ENCODE data around the gene HEXD. TPM values are rescaled to one million over a fixed set of nuclear protein-coding genes. Genes with fewer than 3 reads are reported as not detected.
"Not testable (repeated sequence)": the region's sequence is repeated elsewhere in the genome, so short reads cannot be mapped to it uniquely, and the experiment has no call there.

HEXD gene
- total RNA-seq, 2 experiments from 2014 or later, result 65.5 to 70.2 TPM

- no peaks in the 10 kb centered on the region for H3K27me3 Mint-ChIP-seq
- peak within 1 kb of the TSS; percentile 93 for H3K27ac Mint-ChIP-seq
- DNase-seq, result peak; percentile 98
- H3K36me3 Mint-ChIP-seq (ENCODE audit: low read depth), result peaks cover 44% of the 10 kb centered on the region
- H3K9me3 Mint-ChIP-seq, result peaks cover 5% of the 10 kb centered on the region
- peak within 1 kb of the TSS; percentile 94 for H3K4me3 Mint-ChIP-seq
- ChIA-PET POLR2A (interaction anchor here (1.0 kb wide), 1 partner anchor 12 kb away, joined by 3 read pairs; no protein-coding TSS in a partner anchor), CTCF (no interaction called here)
- H3K4me1 Mint-ChIP-seq, result peaks cover 43% of the 10 kb centered on the region
These were observed 40.2 kb downstream of the HEXD start, which contains the start of gene NARF for GRCh38 chr17:82458179-82458884. TSS of gene NARF (plus strand) at chr17:82458741. CDS start at chr17:82458804, 63 bp downstream.

DNA sequence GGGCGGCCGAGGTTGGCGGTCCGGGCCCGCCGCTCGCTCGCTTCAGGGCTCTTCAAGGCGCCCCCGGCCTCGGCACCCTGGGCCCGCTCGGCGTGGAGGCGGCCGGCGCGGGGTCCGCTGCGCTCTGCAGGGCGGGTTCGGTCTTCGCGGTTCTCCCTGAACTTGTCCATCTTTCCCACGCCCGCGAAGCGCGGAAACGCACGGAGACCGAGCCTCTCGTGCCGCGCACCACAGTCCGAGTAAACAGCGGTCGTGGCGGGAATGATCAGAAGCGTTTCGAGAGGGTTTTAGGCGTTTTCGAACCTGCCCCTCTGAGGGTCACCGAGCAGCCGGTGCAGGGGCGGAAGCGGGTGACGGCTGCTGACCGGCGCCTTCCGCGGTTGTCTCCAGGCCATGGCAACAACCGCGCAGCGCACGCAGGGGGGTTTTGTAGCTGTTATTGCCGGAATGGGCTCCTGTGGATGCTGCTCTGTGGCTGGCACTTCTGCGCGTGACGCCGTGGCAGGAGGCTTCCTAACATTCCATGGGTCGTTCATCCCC is 40.8 kb downstream of the HEXD start:
- Mint-ChIP-seq H3K27ac (peak overlapping the region; percentile 86), H3K27me3 (no peaks in the 10 kb centered on the region), H3K4me3 (peak overlapping the region; percentile 94), H3K4me1 (peaks cover 49% of the 10 kb centered on the region), H3K9me3 (peaks cover 5% of the 10 kb centered on the region), H3K36me3 (ENCODE audit: low read depth) (peaks cover 46% of the 10 kb centered on the region)
- ChIA-PET CTCF (no interaction called here), POLR2A (no interaction called here)
- peak; percentile 47 for DNase-seq

DNA sequence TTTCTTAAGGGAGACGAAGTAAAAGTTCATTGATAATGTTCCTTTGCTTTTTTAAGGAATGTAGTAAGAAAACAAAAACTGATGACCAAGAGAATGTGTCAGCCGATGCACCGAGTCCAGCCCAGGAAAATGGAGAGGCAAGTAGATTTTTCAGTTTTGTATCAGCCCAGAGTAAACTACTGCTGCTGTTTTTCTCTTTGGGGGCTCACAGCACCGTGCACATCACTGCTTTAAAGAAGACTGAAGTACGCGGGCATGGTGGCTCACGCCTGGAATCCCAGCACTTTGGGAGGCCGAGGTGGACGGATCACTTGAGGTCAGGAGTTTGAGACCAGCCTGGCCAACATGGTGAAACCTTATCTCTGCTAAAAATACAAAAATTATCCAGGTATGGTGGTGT is 41.8 kb downstream of the HEXD start:
- peaks cover 59% of the 10 kb centered on the region for H3K4me1 Mint-ChIP-seq
- POLR2A ChIA-PET, result not testable (repeated sequence)

GRCh38 chr17:82461827-82462524 is 43.8 kb downstream of the HEXD start:
- Mint-ChIP-seq H3K36me3 (ENCODE audit: low read depth) (peaks cover 65% of the 10 kb centered on the region), H3K27ac (no peak overlapping the region), H3K27me3 (no peaks in the 10 kb centered on the region), H3K4me3 (peak overlapping the region; percentile 6), H3K4me1 (peaks cover 60% of the 10 kb centered on the region), H3K9me3 (no peaks in the 10 kb centered on the region)
- CTCF ChIA-PET, result no interaction called here
- POLR2A ChIA-PET, result no interaction called here
- DNase-seq, result no peak

More for the DNA sequence above, 41.8 kb downstream of the HEXD start:
- H3K9me3 Mint-ChIP-seq, DNase-seq, H3K27ac Mint-ChIP-seq, H3K27me3 Mint-ChIP-seq: not testable (repeated sequence)
- peaks cover 51% of the 10 kb centered on the region for H3K36me3 Mint-ChIP-seq (ENCODE audit: low read depth)
- peak overlapping the region; percentile 94 for H3K4me3 Mint-ChIP-seq
- CTCF ChIA-PET, result interaction anchor here (1.0 to 1.3 kb wide), 2 partner anchors 14 to 36 kb away, joined by 3 to 7 read pairs; no protein-coding TSS in a partner anchor

GRCh38 chr17:82463391-82463790 is 45.2 kb downstream of the HEXD start:
- Mint-ChIP-seq H3K4me1 (peaks cover 49% of the 10 kb centered on the region), H3K4me3 (no peak overlapping the region), H3K27me3 (no peaks in the 10 kb centered on the region), H3K9me3 (no peaks in the 10 kb centered on the region), H3K36me3 (ENCODE audit: low read depth) (peaks cover 64% of the 10 kb centered on the region), H3K27ac (no peak overlapping the region)
- CTCF ChIA-PET, result interaction anchor here (0.7 kb wide), 1 partner anchor 32 kb away, joined by 3 read pairs; no protein-coding TSS in a partner anchor
- DNase-seq, result no peak
- POLR2A ChIA-PET, result interaction anchor here (0.7 kb wide), 1 partner anchor 12 kb away, joined by 3 read pairs; no protein-coding TSS in a partner anchor

DNA sequence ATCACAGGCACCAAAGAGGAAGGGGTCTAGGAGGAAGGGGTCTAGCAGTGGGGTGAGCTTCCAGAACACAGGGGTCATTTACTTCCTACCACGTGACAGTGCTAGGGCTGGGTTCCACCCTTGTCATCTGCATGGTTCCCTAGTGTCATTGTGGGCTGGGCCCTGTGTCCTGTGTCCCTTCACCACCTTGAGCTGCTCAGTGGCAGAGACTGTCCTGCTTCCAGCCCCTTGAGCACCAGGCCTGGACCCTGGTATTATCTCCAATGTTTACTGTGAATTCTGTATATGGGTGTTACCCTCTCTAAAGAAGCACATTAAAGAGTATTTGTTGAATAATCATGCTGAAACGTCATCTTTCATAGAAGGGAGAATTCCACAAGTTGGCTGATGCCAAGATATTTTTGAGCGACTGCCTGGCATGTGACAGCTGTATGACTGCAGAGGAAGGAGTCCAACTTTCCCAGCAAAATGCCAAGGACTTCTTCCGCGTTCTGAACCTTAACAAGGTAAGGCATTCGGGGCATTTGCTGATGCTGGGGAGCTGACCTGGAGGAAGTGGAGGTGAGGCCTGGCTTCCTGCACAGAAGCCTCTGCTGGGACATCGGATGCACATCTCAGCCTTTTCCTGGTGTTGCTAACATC is 45.9 kb downstream of the HEXD start:
- H3K36me3 Mint-ChIP-seq (ENCODE audit: low read depth), result peaks cover 71% of the 10 kb centered on the region
- CTCF ChIA-PET, result interaction anchor here (0.5 kb wide), 1 partner anchor 637 kb away, joined by 4 read pairs; no protein-coding TSS in a partner anchor
- DNase-seq, result no peak
- POLR2A ChIA-PET, result no interaction called here
- no peaks in the 10 kb centered on the region for H3K9me3 Mint-ChIP-seq
- H3K4me3 Mint-ChIP-seq, result no peak overlapping the region
- peaks cover 51% of the 10 kb centered on the region for H3K4me1 Mint-ChIP-seq
- H3K27ac Mint-ChIP-seq, result no peak overlapping the region
- no peaks in the 10 kb centered on the region for H3K27me3 Mint-ChIP-seq

GRCh38 chr17:82464567-82464929 is 46.4 kb downstream of the HEXD start:
- no peak for DNase-seq
- CTCF ChIA-PET, result interaction anchor here (0.5 kb wide), 1 partner anchor 637 kb away, joined by 4 read pairs; no protein-coding TSS in a partner anchor
- POLR2A ChIA-PET, result no interaction called here
- no peak overlapping the region for H3K27ac Mint-ChIP-seq
- H3K4me1 Mint-ChIP-seq, result peaks cover 46% of the 10 kb centered on the region
- H3K9me3 Mint-ChIP-seq, result no peaks in the 10 kb centered on the region
- H3K4me3 Mint-ChIP-seq, result no peak overlapping the region
- H3K36me3 Mint-ChIP-seq (ENCODE audit: low read depth), result peaks cover 76% of the 10 kb centered on the region
- no peaks in the 10 kb centered on the region for H3K27me3 Mint-ChIP-seq

DNA sequence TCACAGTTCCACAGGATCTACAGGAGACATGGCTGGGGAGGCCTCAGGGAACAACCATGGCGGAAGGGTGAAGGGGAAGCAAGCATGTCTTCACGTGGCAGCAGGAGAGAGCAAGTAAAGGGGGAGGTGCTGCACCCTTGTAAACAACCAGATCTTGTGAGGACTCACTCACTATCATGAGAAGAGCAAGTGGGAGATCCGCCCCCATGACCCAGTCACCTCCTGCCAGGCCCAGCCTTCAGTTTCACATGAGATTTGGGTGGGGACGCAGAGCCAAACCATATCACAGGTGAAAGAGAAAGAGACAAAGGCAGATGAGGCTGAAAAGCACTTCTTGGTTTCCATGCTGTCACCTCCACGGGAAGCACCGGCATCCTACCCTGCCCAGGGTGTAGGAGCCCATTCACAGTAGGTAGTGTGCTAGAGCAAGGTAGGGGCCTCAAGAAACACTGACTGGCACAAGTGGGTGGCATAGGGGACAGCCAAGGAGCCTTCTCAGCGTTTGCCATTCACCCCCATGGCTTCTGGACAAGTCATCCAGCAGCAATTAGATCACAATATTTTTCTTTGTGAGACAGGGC is 47.0 kb downstream of the HEXD start:
- H3K27ac Mint-ChIP-seq, result no peak overlapping the region
- CTCF ChIA-PET, result no interaction called here

GRCh38 chr17:82468692-82469091 is 50.5 kb downstream of the HEXD start:
- ChIA-PET CTCF (no interaction called here), POLR2A (no interaction called here)
- no peak for DNase-seq
- Mint-ChIP-seq H3K27ac (peak overlapping the region; percentile 68), H3K36me3 (ENCODE audit: low read depth) (peaks cover 59% of the 10 kb centered on the region), H3K4me3 (no peak overlapping the region), H3K27me3 (no peaks in the 10 kb centered on the region), H3K4me1 (peaks cover 26% of the 10 kb centered on the region), H3K9me3 (no peaks in the 10 kb centered on the region)

More for the DNA sequence above, 47.0 kb downstream of the HEXD start:
- H3K4me3 Mint-ChIP-seq, result no peak overlapping the region
- H3K27me3 Mint-ChIP-seq, result no peaks in the 10 kb centered on the region
- peaks cover 45% of the 10 kb centered on the region for H3K4me1 Mint-ChIP-seq
- H3K9me3 Mint-ChIP-seq, result no peaks in the 10 kb centered on the region
- peaks cover 76% of the 10 kb centered on the region for H3K36me3 Mint-ChIP-seq (ENCODE audit: low read depth)
- DNase-seq, result no peak
- POLR2A ChIA-PET, result no interaction called here

- Mint-ChIP-seq H3K9me3 (no peaks in the 10 kb centered on the region), H3K4me1 (peaks cover 14% of the 10 kb centered on the region), H3K27ac (no peak overlapping the region), H3K27me3 (no peaks in the 10 kb centered on the region), H3K4me3 (no peak overlapping the region), H3K36me3 (ENCODE audit: low read depth) (peaks cover 53% of the 10 kb centered on the region)
- DNase-seq, result no peak
- POLR2A ChIA-PET, result no interaction called here
- CTCF ChIA-PET, result interaction anchor here (0.6 to 2.1 kb wide), 3 partner anchors 11 to 175 kb away, joined by 3 to 6 read pairs (median 5); no protein-coding TSS in a partner anchor
These were observed 51.9 kb downstream of the HEXD start for GRCh38 chr17:82470065-82470464.

- peaks cover 40% of the 10 kb centered on the region for H3K36me3 Mint-ChIP-seq (ENCODE audit: low read depth)
- ChIA-PET CTCF (interaction anchor here (1.5 kb wide), 1 partner anchor 15 kb away, joined by 3 read pairs; no protein-coding TSS in a partner anchor), POLR2A (no interaction called here)
- no peak overlapping the region for H3K27ac Mint-ChIP-seq
- peaks cover 26% of the 10 kb centered on the region for H3K4me1 Mint-ChIP-seq
- no peaks in the 10 kb centered on the region for H3K9me3 Mint-ChIP-seq
- H3K4me3 Mint-ChIP-seq, result no peak overlapping the region
- no peaks in the 10 kb centered on the region for H3K27me3 Mint-ChIP-seq
- DNase-seq, result no peak
These were observed 56.3 kb downstream of the HEXD start for GRCh38 chr17:82474223-82475010.

DNA sequence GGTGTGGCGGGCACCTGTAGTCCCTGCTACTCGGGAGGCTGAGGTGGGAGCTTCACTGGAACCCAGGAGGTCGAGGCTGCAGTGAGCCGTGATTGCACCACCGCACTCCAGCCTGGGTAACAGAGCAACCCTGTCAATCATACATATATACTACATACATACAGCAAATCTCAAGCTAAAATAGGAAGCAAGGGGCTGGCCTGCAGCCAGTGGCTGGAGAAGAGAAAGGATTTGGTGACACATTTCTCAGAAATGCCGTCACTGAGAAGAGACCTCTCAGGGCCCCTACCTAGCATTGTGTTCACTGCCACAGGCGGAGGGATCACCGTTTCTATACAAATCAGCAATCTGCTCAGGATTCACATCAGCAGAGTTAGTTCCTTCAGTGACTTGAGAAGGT is 57.3 kb downstream of the HEXD start:
- H3K4me1 Mint-ChIP-seq, result peaks cover 26% of the 10 kb centered on the region
- POLR2A ChIA-PET, result no interaction called here
- H3K4me3 Mint-ChIP-seq, result no peak overlapping the region
- CTCF ChIA-PET, result no interaction called here
- H3K27me3 Mint-ChIP-seq, result no peaks in the 10 kb centered on the region
- DNase-seq, result no peak
- no peak overlapping the region for H3K27ac Mint-ChIP-seq
- H3K9me3 Mint-ChIP-seq, result no peaks in the 10 kb centered on the region
- H3K36me3 Mint-ChIP-seq (ENCODE audit: low read depth), result peaks cover 38% of the 10 kb centered on the region
